B cell (primary cell): Measurements from ENCODE around the gene NELL1.

Experiments used
- EZH2 ChIP-seq: IDR thresholded peaks from 2 replicates; pipeline ENCODE4 v1.6.1; 2012; ENCODE audit warnings: borderline replicate concordance, low read depth, mild to moderate bottlenecking, moderate library complexity, low read length; ENCODE audit not compliant: insufficient read depth, poor library complexity, severe bottlenecking
- TF ChIP-seq, protein P1 (sequence below): fragments of 200-600 bp; IDR thresholded peaks from one replicate; pipeline ENCODE4 v1.8.0; 2022; ENCODE audit warnings: antibody characterized with exemption, mild to moderate bottlenecking

- no peak for TF ChIP-seq EZH2
- TF ChIP-seq, protein P1, sequence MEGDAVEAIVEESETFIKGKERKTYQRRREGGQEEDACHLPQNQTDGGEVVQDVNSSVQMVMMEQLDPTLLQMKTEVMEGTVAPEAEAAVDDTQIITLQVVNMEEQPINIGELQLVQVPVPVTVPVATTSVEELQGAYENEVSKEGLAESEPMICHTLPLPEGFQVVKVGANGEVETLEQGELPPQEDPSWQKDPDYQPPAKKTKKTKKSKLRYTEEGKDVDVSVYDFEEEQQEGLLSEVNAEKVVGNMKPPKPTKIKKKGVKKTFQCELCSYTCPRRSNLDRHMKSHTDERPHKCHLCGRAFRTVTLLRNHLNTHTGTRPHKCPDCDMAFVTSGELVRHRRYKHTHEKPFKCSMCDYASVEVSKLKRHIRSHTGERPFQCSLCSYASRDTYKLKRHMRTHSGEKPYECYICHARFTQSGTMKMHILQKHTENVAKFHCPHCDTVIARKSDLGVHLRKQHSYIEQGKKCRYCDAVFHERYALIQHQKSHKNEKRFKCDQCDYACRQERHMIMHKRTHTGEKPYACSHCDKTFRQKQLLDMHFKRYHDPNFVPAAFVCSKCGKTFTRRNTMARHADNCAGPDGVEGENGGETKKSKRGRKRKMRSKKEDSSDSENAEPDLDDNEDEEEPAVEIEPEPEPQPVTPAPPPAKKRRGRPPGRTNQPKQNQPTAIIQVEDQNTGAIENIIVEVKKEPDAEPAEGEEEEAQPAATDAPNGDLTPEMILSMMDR: no peak
Observed at GRCh38 chr11:20688761-20689160, 19.4 kb downstream of the NELL1 start.
